HepG2 (cell line): Measurements from ENCODE around the gene OSBPL2. TPM values are rescaled to one million over a fixed set of nuclear protein-coding genes. Genes with fewer than 3 reads are reported as not detected.
A peak's percentile ranks its signal among the peaks of the same experiment; 100 is the strongest.

Experiments used
- ATAC-seq: fragments of 200-7000 bp; cut with Tn5 transposase; 3 replicates; pipeline ENCODE4 v1.9.1; 2020; ENCODE audit warnings: mild to moderate bottlenecking, moderate library complexity
- BruUV-seq: library from RNA; stranded (reverse); fragments of 400-500 nt; replicated peaks from 2 replicates; lab custom pipeline; 2021; lab: Mats Ljungman, UMichigan
- CTCF ChIA-PET: fragments of 300-600 bp; formaldehyde crosslinking; extraction: SDS; loops from one replicate; lab custom pipeline; 2021; ENCODE audit warnings: low total read pairs, inconsistent platforms, low intra/inter-chr PET ratio; lab: Yijun Ruan, JAX
- POLR2A ChIA-PET: fragments of 350-600 bp; sonication (Branson Sonifier 250); formaldehyde crosslinking; loops from one replicate; lab custom pipeline; 2020; ENCODE audit warnings: antibody characterized with exemption, inconsistent platforms; lab: Yijun Ruan, JAX
- DNase-seq: peaks from one replicate; pipeline ENCODE4 v3.0.0-alpha.2; 2015; ENCODE audit warnings: low spot score
- FAIRE-seq: peaks from 3 replicates; lab custom pipeline; 2011; peaks lifted over from hg19 to GRCh38; lab: Jason Lieb, UNC
- H2AFZ ChIP-seq: one replicate; pipeline ENCODE4 v1.6.1; 2011; ENCODE audit warnings: low read length, inconsistent platforms
- H3K27ac ChIP-seq: fragments of 300-600 bp; 3 replicates; pipeline ENCODE4 v1.8.0; 2011; ENCODE audit warnings: mixed run types, mild to moderate bottlenecking, mixed read lengths, low read length, inconsistent platforms; ENCODE audit not compliant: insufficient read depth; ENCODE audit errors: extremely low read length
- H3K27me3 ChIP-seq, 2 experiments: fragments of 200-600 bp in 1 of 2; 2 replicates in 1 of 2; 3 replicates in 1 of 2; pipeline versions ENCODE4 v1.6.0 to v1.8.0; 2011; ENCODE audit warnings: low read length in 2 of 2, mild to moderate bottlenecking in 2 of 2, moderate library complexity in 2 of 2, inconsistent platforms in 1 of 2; ENCODE audit not compliant: insufficient read depth in 2 of 2, control insufficient read depth in 1 of 2
- H3K36me3 ChIP-seq, 2 experiments: fragments of 200-600 bp in 1 of 2; replicated peaks in 1 of 2; 2 replicates in 1 of 2; 3 replicates in 1 of 2; pipeline versions ENCODE4 v1.5.1 to v1.8.0; 2011; ENCODE audit warnings: low read length in 2 of 2, inconsistent platforms in 1 of 2; ENCODE audit not compliant: insufficient read depth in 2 of 2, control insufficient read depth in 1 of 2
- H3K4me1 ChIP-seq: 2 replicates; pipeline ENCODE4 v1.5.1; 2012; ENCODE audit warnings: low read length, inconsistent platforms; ENCODE audit not compliant: insufficient read depth
- H3K4me2 ChIP-seq: 2 replicates; pipeline ENCODE4 v1.6.0; 2011; ENCODE audit warnings: low read depth, low read length, inconsistent platforms
- H3K4me3 ChIP-seq, 3 experiments: fragments of 200-600 bp in 1 of 3; sonication (generic), shearing (Covaris generic) in 1 of 3; replicated peaks in 1 of 3; 2 replicates each; pipeline ENCODE4 v1.5.1; 2011 to 2016; ENCODE audit warnings: low read length in 3 of 3, inconsistent platforms in 2 of 3, low read depth in 2 of 3, mild to moderate bottlenecking in 2 of 3, control low read depth in 1 of 3, mixed read lengths in 1 of 3; ENCODE audit not compliant: insufficient read depth in 1 of 3
- H3K79me2 ChIP-seq: one replicate; pipeline ENCODE4 v1.6.1; 2011; ENCODE audit warnings: low read length, inconsistent platforms; ENCODE audit not compliant: insufficient read depth
- H3K9ac ChIP-seq: 2 replicates; pipeline ENCODE4 v1.6.0; 2011; ENCODE audit warnings: mild to moderate bottlenecking, low read depth, low read length, inconsistent platforms; ENCODE audit not compliant: insufficient read depth
- H3K9me3 ChIP-seq: 2 replicates; pipeline ENCODE4 v1.5.1; 2012; ENCODE audit warnings: mild to moderate bottlenecking, low read length
- H4K20me1 ChIP-seq: 2 replicates; pipeline ENCODE4 v1.6.0; 2011; ENCODE audit warnings: inconsistent platforms, mild to moderate bottlenecking, low read length, moderate library complexity; ENCODE audit not compliant: insufficient read depth
- JUN ChIP-seq: sonication (generic); formaldehyde crosslinking; IDR thresholded peaks from 2 replicates; pipeline ENCODE4 v1.4.0; 2020; ENCODE audit warnings: mild to moderate bottlenecking, missing genetic modification reagents
- RAD51 ChIP-seq: fragments of 450-650 bp; IDR thresholded peaks from 2 replicates; pipeline ENCODE4 v1.6.1; 2016; ENCODE audit warnings: borderline replicate concordance
- RFXANK ChIP-seq: IDR thresholded peaks from 2 replicates; pipeline ENCODE4 v1.6.1; 2016
- ZBTB44 ChIP-seq: sonication (generic); formaldehyde crosslinking; IDR thresholded peaks from 2 replicates; pipeline ENCODE4 v1.4.0; 2020; ENCODE audit warnings: missing genetic modification reagents
- ZFX ChIP-seq: sonication (generic); formaldehyde crosslinking; IDR thresholded peaks from 2 replicates; pipeline ENCODE4 v1.4.0; 2020; ENCODE audit warnings: mild to moderate bottlenecking, low read depth, missing genetic modification reagents, moderate library complexity
- ZSCAN21 ChIP-seq: sonication (generic); formaldehyde crosslinking; IDR thresholded peaks from 2 replicates; pipeline ENCODE4 v1.8.0; 2022; ENCODE audit warnings: mild to moderate bottlenecking, missing genetic modification reagents, moderate library complexity, borderline replicate concordance
- WGBS: methylation state at CpG from one replicate; pipeline ENCODE4 v1.1.6; 2017; ENCODE audit warnings: low lambda C conversion rate; 5-methylcytosine and 5-hydroxymethylcytosine counted together
- in situ Hi-C: cut with HindIII; loops from 2 replicates; pipeline ENCODE4 v1.10.0; 2017; ENCODE audit warnings: low pct_unique_long_range_greater_than_20kb; ENCODE audit not compliant: extremely low pct_ligation_motif_present
- intact Hi-C: fragments of 100-400 bp; cut with micrococcal nuclease; formaldehyde crosslinking; loops from one replicate; pipeline ENCODE4 v1.10.0; 2022; ENCODE audit not compliant: unreplicated experiment
- polyA plus RNA-seq, 8 experiments: library from polyadenylated mRNA; depleted of rRNA in 3 of 8; stranded (reverse) in 7 of 8; unstranded in 1 of 8; fragments of >200 nt; fragmentation: Illumina TruSeq in 4 of 8; extraction: Trizol in 4 of 8; gene quantifications; 2 replicates each; pipeline versions ENCODE4 v1.2.1 to v1.2.3, GENCODE V29; 2011 to 2016; ENCODE audit warnings: low read depth in 4 of 8, missing spikeins in 1 of 8, mixed read lengths in 1 of 8; ENCODE audit not compliant: insufficient read depth in 1 of 8
- total RNA-seq, 5 experiments: library from RNA; depleted of rRNA; stranded (reverse); fragments of >200 nt; fragmentation: Illumina TruSeq; extraction: Trizol; gene quantifications; 2 replicates each; pipeline ENCODE4 v1.2.3, GENCODE V29; 2016; ENCODE audit warnings: low read depth in 1 of 5
- TF ChIP-seq, protein P1 (sequence below): sonication (generic); formaldehyde crosslinking; IDR thresholded peaks from 2 replicates; pipeline ENCODE4 v1.5.0; 2020; ENCODE audit warnings: mild to moderate bottlenecking, missing genetic modification reagents
- TF ChIP-seq, protein P2 (sequence below): sonication (generic); formaldehyde crosslinking; IDR thresholded peaks from 2 replicates; pipeline ENCODE4 v1.5.1; 2020; ENCODE audit warnings: mild to moderate bottlenecking, missing genetic modification reagents, moderate library complexity
- TF ChIP-seq, protein P3 (sequence below), 2 experiments: sonication (generic) in 1 of 2; formaldehyde crosslinking in 1 of 2; IDR thresholded peaks; 2 replicates each; pipeline versions ENCODE4 v1.5.1 to v1.6.1; 2011 to 2020; ENCODE audit warnings: borderline replicate concordance in 1 of 2, low read depth in 1 of 2, low read length in 1 of 2, mild to moderate bottlenecking in 1 of 2, missing genetic modification reagents in 1 of 2, moderate library complexity in 1 of 2
- TF ChIP-seq, protein P4 (sequence below): sonication (generic); formaldehyde crosslinking; IDR thresholded peaks from 2 replicates; pipeline ENCODE4 v1.5.0; 2020; ENCODE audit warnings: mild to moderate bottlenecking, missing genetic modification reagents

OSBPL2 gene
- total and polyA plus RNA-seq, 2 of the 13 experiments (the other 11 are each of a cell fraction or from before 2014, with no cell fraction given), result 18.5 to 37.4 TPM

DNA sequence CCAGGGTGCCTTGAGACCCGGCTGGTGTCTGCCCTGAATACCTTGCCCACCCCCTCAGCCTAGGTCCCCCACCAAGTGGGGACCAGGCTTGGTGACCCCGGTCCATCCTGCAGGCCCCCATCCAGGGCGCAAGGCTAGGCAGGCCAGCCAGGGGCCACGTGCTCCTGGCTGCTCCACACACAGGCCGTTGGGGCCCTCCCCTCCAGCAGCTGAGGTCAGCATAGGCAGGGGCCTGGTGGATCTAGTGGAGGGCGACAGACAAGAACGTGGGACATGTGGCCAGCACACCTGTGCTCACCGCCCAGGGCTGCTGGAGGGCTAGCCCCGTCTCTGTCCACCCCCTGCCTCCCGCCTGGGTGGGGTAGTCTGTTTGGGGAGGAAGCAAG, 10.7 kb upstream of the OSBPL2 start:
- POLR2A ChIA-PET, result no interaction called here
- TF ChIP-seq, protein P1, sequence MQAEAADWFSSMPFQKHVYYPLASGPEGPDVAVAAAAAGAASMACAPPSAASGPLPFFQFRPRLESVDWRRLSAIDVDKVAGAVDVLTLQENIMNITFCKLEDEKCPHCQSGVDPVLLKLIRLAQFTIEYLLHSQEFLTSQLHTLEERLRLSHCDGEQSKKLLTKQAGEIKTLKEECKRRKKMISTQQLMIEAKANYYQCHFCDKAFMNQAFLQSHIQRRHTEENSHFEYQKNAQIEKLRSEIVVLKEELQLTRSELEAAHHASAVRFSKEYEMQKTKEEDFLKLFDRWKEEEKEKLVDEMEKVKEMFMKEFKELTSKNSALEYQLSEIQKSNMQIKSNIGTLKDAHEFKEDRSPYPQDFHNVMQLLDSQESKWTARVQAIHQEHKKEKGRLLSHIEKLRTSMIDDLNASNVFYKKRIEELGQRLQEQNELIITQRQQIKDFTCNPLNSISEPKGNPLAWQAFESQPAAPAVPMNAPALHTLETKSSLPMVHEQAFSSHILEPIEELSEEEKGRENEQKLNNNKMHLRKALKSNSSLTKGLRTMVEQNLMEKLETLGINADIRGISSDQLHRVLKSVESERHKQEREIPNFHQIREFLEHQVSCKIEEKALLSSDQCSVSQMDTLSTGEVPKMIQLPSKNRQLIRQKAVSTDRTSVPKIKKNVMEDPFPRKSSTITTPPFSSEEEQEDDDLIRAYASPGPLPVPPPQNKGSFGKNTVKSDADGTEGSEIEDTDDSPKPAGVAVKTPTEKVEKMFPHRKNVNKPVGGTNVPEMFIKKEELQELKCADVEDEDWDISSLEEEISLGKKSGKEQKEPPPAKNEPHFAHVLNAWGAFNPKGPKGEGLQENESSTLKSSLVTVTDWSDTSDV, result peak; percentile 82; the same call in 1 of the 2 replicates
- TF ChIP-seq, protein P2, sequence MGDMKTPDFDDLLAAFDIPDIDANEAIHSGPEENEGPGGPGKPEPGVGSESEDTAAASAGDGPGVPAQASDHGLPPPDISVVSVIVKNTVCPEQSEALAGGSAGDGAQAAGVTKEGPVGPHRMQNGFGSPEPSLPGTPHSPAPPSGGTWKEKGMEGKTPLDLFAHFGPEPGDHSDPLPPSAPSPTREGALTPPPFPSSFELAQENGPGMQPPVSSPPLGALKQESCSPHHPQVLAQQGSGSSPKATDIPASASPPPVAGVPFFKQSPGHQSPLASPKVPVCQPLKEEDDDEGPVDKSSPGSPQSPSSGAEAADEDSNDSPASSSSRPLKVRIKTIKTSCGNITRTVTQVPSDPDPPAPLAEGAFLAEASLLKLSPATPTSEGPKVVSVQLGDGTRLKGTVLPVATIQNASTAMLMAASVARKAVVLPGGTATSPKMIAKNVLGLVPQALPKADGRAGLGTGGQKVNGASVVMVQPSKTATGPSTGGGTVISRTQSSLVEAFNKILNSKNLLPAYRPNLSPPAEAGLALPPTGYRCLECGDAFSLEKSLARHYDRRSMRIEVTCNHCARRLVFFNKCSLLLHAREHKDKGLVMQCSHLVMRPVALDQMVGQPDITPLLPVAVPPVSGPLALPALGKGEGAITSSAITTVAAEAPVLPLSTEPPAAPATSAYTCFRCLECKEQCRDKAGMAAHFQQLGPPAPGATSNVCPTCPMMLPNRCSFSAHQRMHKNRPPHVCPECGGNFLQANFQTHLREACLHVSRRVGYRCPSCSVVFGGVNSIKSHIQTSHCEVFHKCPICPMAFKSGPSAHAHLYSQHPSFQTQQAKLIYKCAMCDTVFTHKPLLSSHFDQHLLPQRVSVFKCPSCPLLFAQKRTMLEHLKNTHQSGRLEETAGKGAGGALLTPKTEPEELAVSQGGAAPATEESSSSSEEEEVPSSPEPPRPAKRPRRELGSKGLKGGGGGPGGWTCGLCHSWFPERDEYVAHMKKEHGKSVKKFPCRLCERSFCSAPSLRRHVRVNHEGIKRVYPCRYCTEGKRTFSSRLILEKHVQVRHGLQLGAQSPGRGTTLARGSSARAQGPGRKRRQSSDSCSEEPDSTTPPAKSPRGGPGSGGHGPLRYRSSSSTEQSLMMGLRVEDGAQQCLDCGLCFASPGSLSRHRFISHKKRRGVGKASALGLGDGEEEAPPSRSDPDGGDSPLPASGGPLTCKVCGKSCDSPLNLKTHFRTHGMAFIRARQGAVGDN (CRISPR knock-in tag), result peak; percentile 85
- TF ChIP-seq ZFX (peak; percentile 78), JUN (CRISPR knock-in tag) (no peak), RAD51 (no peak), ZSCAN21 (CRISPR knock-in tag) (0 out of 2 replicates have a peak, but pooled peaks have one; percentile 10), RFXANK (no peak), ZBTB44 (no peak)
- TF ChIP-seq, protein P3, sequence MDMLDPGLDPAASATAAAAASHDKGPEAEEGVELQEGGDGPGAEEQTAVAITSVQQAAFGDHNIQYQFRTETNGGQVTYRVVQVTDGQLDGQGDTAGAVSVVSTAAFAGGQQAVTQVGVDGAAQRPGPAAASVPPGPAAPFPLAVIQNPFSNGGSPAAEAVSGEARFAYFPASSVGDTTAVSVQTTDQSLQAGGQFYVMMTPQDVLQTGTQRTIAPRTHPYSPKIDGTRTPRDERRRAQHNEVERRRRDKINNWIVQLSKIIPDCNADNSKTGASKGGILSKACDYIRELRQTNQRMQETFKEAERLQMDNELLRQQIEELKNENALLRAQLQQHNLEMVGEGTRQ (IDR thresholded peaks at IDR 0.05; ENCODE audit: low read depth, low read length), result no peak
- TF ChIP-seq, protein P3 (CRISPR knock-in tag; IDR thresholded peaks at IDR 0.05; ENCODE audit: borderline replicate concordance), result peak; percentile 55; the same call in 1 of the 2 replicates
- TF ChIP-seq, protein P4, sequence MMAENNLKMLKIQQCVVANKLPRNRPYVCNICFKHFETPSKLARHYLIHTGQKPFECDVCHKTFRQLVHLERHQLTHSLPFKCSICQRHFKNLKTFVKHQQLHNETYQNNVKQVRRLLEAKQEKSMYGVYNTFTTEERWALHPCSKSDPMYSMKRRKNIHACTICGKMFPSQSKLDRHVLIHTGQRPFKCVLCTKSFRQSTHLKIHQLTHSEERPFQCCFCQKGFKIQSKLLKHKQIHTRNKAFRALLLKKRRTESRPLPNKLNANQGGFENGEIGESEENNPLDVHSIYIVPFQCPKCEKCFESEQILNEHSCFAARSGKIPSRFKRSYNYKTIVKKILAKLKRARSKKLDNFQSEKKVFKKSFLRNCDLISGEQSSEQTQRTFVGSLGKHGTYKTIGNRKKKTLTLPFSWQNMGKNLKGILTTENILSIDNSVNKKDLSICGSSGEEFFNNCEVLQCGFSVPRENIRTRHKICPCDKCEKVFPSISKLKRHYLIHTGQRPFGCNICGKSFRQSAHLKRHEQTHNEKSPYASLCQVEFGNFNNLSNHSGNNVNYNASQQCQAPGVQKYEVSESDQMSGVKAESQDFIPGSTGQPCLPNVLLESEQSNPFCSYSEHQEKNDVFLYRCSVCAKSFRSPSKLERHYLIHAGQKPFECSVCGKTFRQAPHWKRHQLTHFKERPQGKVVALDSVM (CRISPR knock-in tag), result 0 out of 2 replicates have a peak, but pooled peaks have one; percentile 8

More for the DNA sequence above, 10.7 kb upstream of the OSBPL2 start:
- WGBS, result 0% methylated on average over 5 of the region's 10 CpGs
- no peak overlapping the region for H2AFZ ChIP-seq
- no peaks in the 10 kb centered on the region for H3K79me2 ChIP-seq
- BruUV-seq, result no TSS peak
- CTCF ChIA-PET, result no interaction called here
- peaks cover 21% of the 10 kb centered on the region for H3K4me1 ChIP-seq
- no peak for DNase-seq
- peak; percentile 49 for ATAC-seq
- FAIRE-seq, result no peak
- intact Hi-C loops, result no loop called here
- H3K4me2 ChIP-seq, result peak overlapping the region; percentile 51
- H4K20me1 ChIP-seq, result peaks cover 6% of the 10 kb centered on the region; the same call in 1 of the 2 replicates
- no peak overlapping the region for H3K9ac ChIP-seq
- in situ Hi-C loops, result no loop called here
- peaks cover 45 to 72% of the 10 kb centered on the region in 2 experiments for H3K27me3 ChIP-seq
- peak overlapping the region in 1 of 3 experiments; percentile 39; a peak in 1 of 6 replicates for H3K4me3 ChIP-seq
- no peak overlapping the region for H3K27ac ChIP-seq
- no peaks in the 10 kb centered on the region for H3K9me3 ChIP-seq
- no peaks in the 10 kb centered on the region for H3K36me3 ChIP-seq
